ENCODE results near the gene ECHDC3. TPM values are rescaled to one million over a fixed set of nuclear protein-coding genes. Genes with fewer than 3 reads are reported as not detected.

ECHDC3 gene
- total RNA-seq, 3 donors from 2014 or later = 62.6 to 256 (median 132) TPM

- intact Hi-C loops (cut with DNase I; ENCODE audit: low total_unique reads) = loop anchor here (10.0 kb wide), 1 partner anchor 191 kb away; no protein-coding TSS in a partner anchor
- H3K9me3 ChIP-seq = no peaks in the 10 kb centered on the region
- no peak for TF ChIP-seq POLR2AphosphoS5 (IDR thresholded peaks at IDR 0.05)
- TF ChIP-seq, protein P1, sequence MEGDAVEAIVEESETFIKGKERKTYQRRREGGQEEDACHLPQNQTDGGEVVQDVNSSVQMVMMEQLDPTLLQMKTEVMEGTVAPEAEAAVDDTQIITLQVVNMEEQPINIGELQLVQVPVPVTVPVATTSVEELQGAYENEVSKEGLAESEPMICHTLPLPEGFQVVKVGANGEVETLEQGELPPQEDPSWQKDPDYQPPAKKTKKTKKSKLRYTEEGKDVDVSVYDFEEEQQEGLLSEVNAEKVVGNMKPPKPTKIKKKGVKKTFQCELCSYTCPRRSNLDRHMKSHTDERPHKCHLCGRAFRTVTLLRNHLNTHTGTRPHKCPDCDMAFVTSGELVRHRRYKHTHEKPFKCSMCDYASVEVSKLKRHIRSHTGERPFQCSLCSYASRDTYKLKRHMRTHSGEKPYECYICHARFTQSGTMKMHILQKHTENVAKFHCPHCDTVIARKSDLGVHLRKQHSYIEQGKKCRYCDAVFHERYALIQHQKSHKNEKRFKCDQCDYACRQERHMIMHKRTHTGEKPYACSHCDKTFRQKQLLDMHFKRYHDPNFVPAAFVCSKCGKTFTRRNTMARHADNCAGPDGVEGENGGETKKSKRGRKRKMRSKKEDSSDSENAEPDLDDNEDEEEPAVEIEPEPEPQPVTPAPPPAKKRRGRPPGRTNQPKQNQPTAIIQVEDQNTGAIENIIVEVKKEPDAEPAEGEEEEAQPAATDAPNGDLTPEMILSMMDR (IDR thresholded peaks at IDR 0.05) = no peak
- no peak for TF ChIP-seq POLR2A (IDR thresholded peaks at IDR 0.05)
Measured at GRCh38 chr10:11793762-11794479, 51.7 kb downstream of the ECHDC3 start.

GRCh38 chr10:11794566-11794965 is 52.4 kb downstream of the ECHDC3 start:
- TF ChIP-seq, protein P1 (IDR thresholded peaks at IDR 0.05) = no peak
- TF ChIP-seq POLR2A (IDR thresholded peaks at IDR 0.05) (no peak), POLR2AphosphoS5 (IDR thresholded peaks at IDR 0.05) (no peak)
- Histone ChIP-seq H3K4me3 (no peak overlapping the region), H3K4me1 (no peaks in the 10 kb centered on the region), H3K27ac (no peak overlapping the region), H3K9me3 (no peaks in the 10 kb centered on the region), H3K27me3 (no peaks in the 10 kb centered on the region), H3K36me3 (no peaks in the 10 kb centered on the region)
- intact Hi-C loops (cut with DNase I; ENCODE audit: low total_unique reads) = loop anchor here (10.0 kb wide), 1 partner anchor 190 kb away; no protein-coding TSS in a partner anchor
- DNase-seq (ENCODE audit: low spot score in 2 of 2) = no peak

More at GRCh38 chr10:11793762-11794479, 51.7 kb downstream of the ECHDC3 start:
- no peaks in the 10 kb centered on the region for H3K27me3 ChIP-seq
- no peaks in the 10 kb centered on the region for H3K4me1 ChIP-seq
- no peak overlapping the region for H3K4me3 ChIP-seq
- no peak for DNase-seq (ENCODE audit: low spot score in 2 of 2)
- H3K27ac ChIP-seq = no peak overlapping the region
- no peaks in the 10 kb centered on the region for H3K36me3 ChIP-seq

GRCh38 chr10:11795101-11795920 is 53.1 kb downstream of the ECHDC3 start:
- TF ChIP-seq, protein P1 (IDR thresholded peaks at IDR 0.05) = no peak
- TF ChIP-seq POLR2A (IDR thresholded peaks at IDR 0.05) (no peak), POLR2AphosphoS5 (IDR thresholded peaks at IDR 0.05) (no peak)
- H3K4me3 ChIP-seq = no peak overlapping the region
- H3K27ac ChIP-seq = no peak overlapping the region
- H3K9me3 ChIP-seq = no peaks in the 10 kb centered on the region
- no peaks in the 10 kb centered on the region for H3K4me1 ChIP-seq
- intact Hi-C loops (cut with DNase I; ENCODE audit: low total_unique reads) = loop anchor here (10.0 kb wide), 1 partner anchor 189 kb away; no protein-coding TSS in a partner anchor
- H3K36me3 ChIP-seq = no peaks in the 10 kb centered on the region
- no peak for DNase-seq (ENCODE audit: low spot score in 2 of 2)
- H3K27me3 ChIP-seq = no peaks in the 10 kb centered on the region

DNA sequence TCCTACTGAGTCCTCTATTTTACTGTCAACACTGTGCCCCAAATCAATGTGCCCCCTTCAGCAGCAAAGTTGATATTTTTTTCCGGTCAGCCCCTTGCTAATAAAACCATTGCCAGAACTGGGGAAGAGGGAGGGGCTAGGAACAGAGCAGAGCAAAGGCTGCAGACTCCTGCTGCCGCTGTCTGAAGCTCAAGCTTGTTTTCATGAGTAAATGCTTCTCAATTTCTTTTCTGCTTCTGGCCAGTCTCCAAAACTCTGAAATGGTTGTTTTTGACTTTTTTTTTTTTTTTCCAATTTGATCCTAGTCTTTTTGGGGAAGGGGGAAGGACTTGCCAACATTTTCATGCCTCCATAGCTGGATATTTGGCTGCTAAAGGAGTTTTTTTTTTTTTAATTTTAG is 54.3 kb downstream of the ECHDC3 start:
- H3K4me1 ChIP-seq = no peaks in the 10 kb centered on the region
- no peak overlapping the region for H3K27ac ChIP-seq
- no peak for DNase-seq (ENCODE audit: low spot score in 2 of 2)
- no peaks in the 10 kb centered on the region for H3K27me3 ChIP-seq
- TF ChIP-seq, protein P1 (IDR thresholded peaks at IDR 0.05) = no peak
- TF ChIP-seq POLR2A (IDR thresholded peaks at IDR 0.05) (no peak), POLR2AphosphoS5 (IDR thresholded peaks at IDR 0.05) (no peak)
- H3K4me3 ChIP-seq = no peak overlapping the region
- intact Hi-C loops (cut with DNase I; ENCODE audit: low total_unique reads) = loop anchor here (10.0 kb wide), 1 partner anchor 188 kb away; no protein-coding TSS in a partner anchor
- H3K36me3 ChIP-seq = no peaks in the 10 kb centered on the region
- H3K9me3 ChIP-seq = no peaks in the 10 kb centered on the region

Data from breast epithelium (tissue), 4 donors.